B cell (primary cell): Measurements from ENCODE around the gene TIFAB.

Source experiments
- EZH2 ChIP-seq: IDR thresholded peaks from 2 replicates; pipeline ENCODE4 v1.6.1; 2012; ENCODE audit warnings: borderline replicate concordance, low read depth, mild to moderate bottlenecking, moderate library complexity, low read length; ENCODE audit not compliant: insufficient read depth, poor library complexity, severe bottlenecking
- TF ChIP-seq, protein P1 (sequence below): fragments of 200-600 bp; IDR thresholded peaks from one replicate; pipeline ENCODE4 v1.8.0; 2022; ENCODE audit warnings: antibody characterized with exemption, mild to moderate bottlenecking

- TF ChIP-seq, protein P1, sequence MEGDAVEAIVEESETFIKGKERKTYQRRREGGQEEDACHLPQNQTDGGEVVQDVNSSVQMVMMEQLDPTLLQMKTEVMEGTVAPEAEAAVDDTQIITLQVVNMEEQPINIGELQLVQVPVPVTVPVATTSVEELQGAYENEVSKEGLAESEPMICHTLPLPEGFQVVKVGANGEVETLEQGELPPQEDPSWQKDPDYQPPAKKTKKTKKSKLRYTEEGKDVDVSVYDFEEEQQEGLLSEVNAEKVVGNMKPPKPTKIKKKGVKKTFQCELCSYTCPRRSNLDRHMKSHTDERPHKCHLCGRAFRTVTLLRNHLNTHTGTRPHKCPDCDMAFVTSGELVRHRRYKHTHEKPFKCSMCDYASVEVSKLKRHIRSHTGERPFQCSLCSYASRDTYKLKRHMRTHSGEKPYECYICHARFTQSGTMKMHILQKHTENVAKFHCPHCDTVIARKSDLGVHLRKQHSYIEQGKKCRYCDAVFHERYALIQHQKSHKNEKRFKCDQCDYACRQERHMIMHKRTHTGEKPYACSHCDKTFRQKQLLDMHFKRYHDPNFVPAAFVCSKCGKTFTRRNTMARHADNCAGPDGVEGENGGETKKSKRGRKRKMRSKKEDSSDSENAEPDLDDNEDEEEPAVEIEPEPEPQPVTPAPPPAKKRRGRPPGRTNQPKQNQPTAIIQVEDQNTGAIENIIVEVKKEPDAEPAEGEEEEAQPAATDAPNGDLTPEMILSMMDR, result no peak
- TF ChIP-seq EZH2, result no peak
Observed at GRCh38 chr5:135486131-135487036, 34.2 kb upstream of the TIFAB start.
